GM12878 (cell line): ENCODE results near the gene CYB5D1. TPM values are rescaled to one million over a fixed set of nuclear protein-coding genes. Genes with fewer than 3 reads are reported as not detected.

Experiments used
- ATAC-seq: fragments of 200-7000 bp; cut with Tn5 transposase; 3 replicates; pipeline ENCODE4 v1.9.1; 2020; ENCODE audit warnings: mild to moderate bottlenecking, moderate library complexity
- BruUV-seq: library from RNA; stranded (reverse); fragments of 400-500 nt; replicated peaks from 2 replicates; lab custom pipeline; 2021; lab: Mats Ljungman, UMichigan
- CTCF ChIA-PET: fragments of 300-600 bp; sonication (Branson Sonifier 250); formaldehyde crosslinking; extraction: SDS; loops from one replicate; lab custom pipeline; 2021; ENCODE audit warnings: inconsistent platforms; lab: Yijun Ruan, JAX
- POLR2A ChIA-PET: fragments of 350-600 bp; formaldehyde crosslinking; extraction: SDS; loops from one replicate; lab custom pipeline; 2021; ENCODE audit warnings: inconsistent platforms; lab: Charles Lee
- RAD21 ChIA-PET: fragments of 300-600 bp; sonication (Branson Sonifier 250); formaldehyde crosslinking; loops from one replicate; lab custom pipeline; 2023; ENCODE audit warnings: antibody characterized with exemption; ENCODE audit not compliant: unreplicated experiment; lab: Charles Lee
- SMC1A ChIA-PET: fragments of 300-600 bp; sonication (Branson Sonifier 250); formaldehyde crosslinking; loops from one replicate; lab custom pipeline; 2023; ENCODE audit not compliant: unreplicated experiment, uncharacterized antibody; lab: Charles Lee
- DNase-seq: peaks from one replicate; pipeline ENCODE4 v3.0.0-alpha.2; 2011; ENCODE audit warnings: low read depth, low spot score
- FAIRE-seq: peaks from 3 replicates; lab custom pipeline; 2011; peaks lifted over from hg19 to GRCh38; lab: Jason Lieb, UNC
- H2AFZ ChIP-seq: 2 replicates; pipeline ENCODE4 v1.6.0; 2011; ENCODE audit warnings: low read depth, low read length, control low read depth; ENCODE audit not compliant: control insufficient read depth
- H3K27ac ChIP-seq: 2 replicates; pipeline ENCODE4 v1.5.1; 2011; ENCODE audit warnings: control low read depth; ENCODE audit not compliant: control insufficient read depth, insufficient read depth
- H3K27me3 ChIP-seq, 2 experiments: replicated peaks in 1 of 2; 2 replicates each; pipeline versions ENCODE4 v1.6.0 to v1.6.1; 2011; ENCODE audit warnings: low read length in 1 of 2; ENCODE audit not compliant: control insufficient read depth in 2 of 2, insufficient read depth in 2 of 2
- H3K36me3 ChIP-seq, 2 experiments: 2 replicates each; pipeline ENCODE4 v1.5.1; 2011; ENCODE audit warnings: low read length in 1 of 2; ENCODE audit not compliant: control insufficient read depth in 2 of 2, insufficient read depth in 2 of 2
- H3K4me1 ChIP-seq: 2 replicates; pipeline ENCODE4 v1.6.1; 2011; ENCODE audit warnings: mild to moderate bottlenecking, low read length, moderate library complexity, mixed read lengths; ENCODE audit not compliant: control insufficient read depth, insufficient read depth
- H3K4me2 ChIP-seq: 2 replicates; pipeline ENCODE4 v1.6.0; 2011; ENCODE audit warnings: control low read depth; ENCODE audit not compliant: control insufficient read depth, insufficient read depth
- H3K4me3 ChIP-seq: fragments of 200-600 bp; sonication (generic); 2 replicates; pipeline ENCODE4 v1.5.1; 2016
- H3K79me2 ChIP-seq: 2 replicates; pipeline ENCODE4 v1.6.0; 2011; ENCODE audit warnings: low read length; ENCODE audit not compliant: control insufficient read depth, insufficient read depth
- H3K9ac ChIP-seq: 2 replicates; pipeline ENCODE4 v1.8.0; 2011; ENCODE audit warnings: low read length, control low read depth, mixed read lengths; ENCODE audit not compliant: control insufficient read depth, insufficient read depth
- H3K9me3 ChIP-seq: replicated peaks from 3 replicates; pipeline ENCODE4 v1.5.1; 2011; ENCODE audit warnings: mild to moderate bottlenecking, low read length; ENCODE audit not compliant: control insufficient read depth, insufficient read depth
- H4K20me1 ChIP-seq: 2 replicates; pipeline ENCODE4 v1.6.0; 2011; ENCODE audit not compliant: control insufficient read depth, insufficient read depth
- ELK1 ChIP-seq: IDR thresholded peaks from 2 replicates; pipeline ENCODE4 v1.6.1; 2012; ENCODE audit warnings: low read depth, low read length, improper control_type of control experiment
- HDAC6 ChIP-seq: fragments of 200-600 bp; sonication (generic); IDR thresholded peaks from one replicate; pipeline ENCODE4 v1.8.0; 2017; ENCODE audit warnings: antibody characterized with exemption; ENCODE audit not compliant: unreplicated experiment
- HDGF ChIP-seq: fragments of 450-650 bp; IDR thresholded peaks from 2 replicates; pipeline ENCODE4 v1.6.1; 2016; ENCODE audit warnings: antibody characterized with exemption
- NFIC ChIP-seq: IDR thresholded peaks from 2 replicates; pipeline ENCODE4 v1.6.1; 2012; ENCODE audit warnings: low read depth, mild to moderate bottlenecking, inconsistent platforms, low read length, moderate library complexity
- NR2C2 ChIP-seq: IDR thresholded peaks from 2 replicates; pipeline ENCODE4 v1.6.1; 2011; ENCODE audit warnings: borderline replicate concordance, low read depth; ENCODE audit not compliant: control insufficient read depth, insufficient read length
- SIX5 ChIP-seq: IDR thresholded peaks from 2 replicates; pipeline ENCODE4 v1.6.1; 2011; ENCODE audit warnings: mild to moderate bottlenecking, low read depth, low read length, moderate library complexity; ENCODE audit not compliant: severe bottlenecking
- TAF1 ChIP-seq: IDR thresholded peaks from 2 replicates; pipeline ENCODE4 v1.6.1; 2011; ENCODE audit warnings: mild to moderate bottlenecking, low read depth, low read length, borderline replicate concordance
- YBX1 ChIP-seq: fragments of 450-650 bp; IDR thresholded peaks from 2 replicates; pipeline ENCODE4 v1.6.1; 2016; ENCODE audit warnings: antibody characterized with exemption
- ZNF274 ChIP-seq: IDR thresholded peaks from one replicate; pipeline ENCODE4 v1.8.0; 2011; ENCODE audit not compliant: insufficient read length, insufficient read depth
- WGBS: methylation state at CpG from one replicate; pipeline ENCODE4 v1.1.6; 2016; ENCODE audit warnings: low lambda C conversion rate; ENCODE audit not compliant: insufficient replicate concordance, insufficient coverage; ENCODE audit errors: missing lambda C conversion rate; 5-methylcytosine and 5-hydroxymethylcytosine counted together
- in situ Hi-C: fragments of 300-500 bp; cut with MboI; formaldehyde crosslinking; loops from 9 replicates; pipeline ENCODE4 v1.14.3; 2018; ENCODE audit warnings: mixed read lengths
- intact Hi-C: fragments of 100-400 bp; cut with micrococcal nuclease; formaldehyde crosslinking; loops from one replicate; pipeline ENCODE4 v1.14.2; 2022; ENCODE audit not compliant: unreplicated experiment
- polyA plus RNA-seq, 11 experiments: library from polyadenylated mRNA; depleted of rRNA in 4 of 11; unstranded in 6 of 11; stranded (reverse) in 5 of 11; fragments of >200 nt; fragmentation: Nextera tagmentation in 4 of 11; fragmentation: Illumina TruSeq in 1 of 11; extraction: Ambion mirVana in 4 of 11; extraction: Trizol in 1 of 11; gene quantifications; 1 replicate in 1 of 11; 2 replicates in 10 of 11; pipeline versions ENCODE4 v1.2.1 to v1.2.3, GENCODE V29; 2011 to 2016; ENCODE audit warnings: inconsistent platforms in 2 of 11, missing spikeins in 2 of 11, low read depth in 1 of 11
- small RNA-seq: library from RNA; depleted of rRNA; stranded (forward); fragments of <200 nt; gene quantifications from one replicate; pipeline ENCODE3, GENCODE V24; 2014
- total RNA-seq, 4 experiments: library from RNA; depleted of rRNA in 3 of 4; stranded (reverse); fragments of >200 nt in 3 of 4; fragmentation: Illumina TruSeq in 1 of 4; extraction: Trizol in 1 of 4; gene quantifications; 2 replicates each; pipeline versions ENCODE4 v1.2.1 to v1.2.3, GENCODE V29; 2013 to 2021

Gene CYB5D1
- total and polyA plus RNA-seq, 10 of the 15 experiments (the other 5 are each of a cell fraction or from before 2014, with no cell fraction given) = 1.6 to 8.7 (median 6.4) TPM

GRCh38 chr17:7910711-7911110 lies 52.9 kb downstream of the CYB5D1 start (continued):
- TF ChIP-seq HDAC6 (no peak), ELK1 (no peak)

GRCh38 chr17:7911116-7911515 lies 53.3 kb downstream of the CYB5D1 start:
- ChIA-PET RAD21 (interaction anchor here (6.4 kb wide), 1 partner anchor 79 kb away, joined by 75 read pairs; no protein-coding TSS in a partner anchor), POLR2A (interaction anchor here (0.5 kb wide), 1 partner anchor 190 kb away, joined by 3 read pairs; no protein-coding TSS in a partner anchor), CTCF (interaction anchor here (1.1 to 8.2 kb wide), 7 partner anchors 42 to 168 kb away, joined by 3 to 79 read pairs (median 7); no protein-coding TSS in a partner anchor), SMC1A (interaction anchor here (2.9 to 3.1 kb wide), 2 partner anchors 72 to 78 kb away, joined by 9 to 39 read pairs; no protein-coding TSS in a partner anchor)
- TF ChIP-seq YBX1 (no peak), NR2C2 (no peak), ZNF274 (no peak), SIX5 (no peak), HDGF (no peak), TAF1 (no peak), NFIC (no peak)
- FAIRE-seq (no peak), DNase-seq (no peak), ATAC-seq (no peak)
- no TSS peak for BruUV-seq
- no peak overlapping the region for H3K27ac ChIP-seq
- in situ Hi-C loops (loop anchor here (5.0 kb wide), 2 partner anchors 76 to 131 kb away; no protein-coding TSS in a partner anchor), intact Hi-C loops (no loop called here)
- H3K4me3 ChIP-seq = no peak overlapping the region
- 46% methylated on average over 9 of the region's 9 CpGs for WGBS
- no peak overlapping the region for H3K4me2 ChIP-seq
- no peaks in the 10 kb centered on the region for H3K27me3 ChIP-seq
- no peak overlapping the region for H3K9ac ChIP-seq
- H3K36me3 ChIP-seq = peaks cover 16 to 22% of the 10 kb centered on the region in 2 experiments
- no peaks in the 10 kb centered on the region for H3K9me3 ChIP-seq
- peaks cover 7% of the 10 kb centered on the region for H3K4me1 ChIP-seq
- H4K20me1 ChIP-seq = no peaks in the 10 kb centered on the region
- H2AFZ ChIP-seq = no peak overlapping the region
- no peaks in the 10 kb centered on the region for H3K79me2 ChIP-seq

Small RNA genes within 50 kb of the gene (small RNA-seq; reads per million reads assigned to genes)
- 0.20 reads per million for gene SCARNA21

Other genes starting within 250 kb of the CYB5D1 start
Only the 7 nearest of the 19 such genes appear.
- gene KDM6B, start 23.8 kb upstream of the CYB5D1 start, total RNA-seq (2014; rRNA removed) = 1.2 and 9.8 TPM in 2 replicates
- gene KDM6B, start 23.8 kb upstream of the CYB5D1 start, total RNA-seq (2014; rRNA removed; fragmentation: Illumina TruSeq; extraction: Trizol) = 1.7 and 6.3 TPM in 2 replicates
- gene KDM6B, start 23.8 kb upstream of the CYB5D1 start, total RNA-seq (2021) = 19.7 and 21.4 TPM in 2 replicates
- gene KDM6B, start 23.8 kb upstream of the CYB5D1 start, polyA plus RNA-seq (2011; rRNA removed) = 1.3 and 2.4 TPM in 2 replicates
- 0.92 and 2.1 TPM in 2 replicates for gene KDM6B, start 23.8 kb upstream of the CYB5D1 start, polyA plus RNA-seq (2014; fragmentation: Illumina TruSeq; extraction: Trizol)
- gene KDM6B, start 23.8 kb upstream of the CYB5D1 start, polyA plus RNA-seq (2014; fragmentation: Nextera tagmentation; extraction: Ambion mirVana) = under 1 TPM; 0.05 to 0.07 TPM
- gene KDM6B, start 23.8 kb upstream of the CYB5D1 start, polyA plus RNA-seq (2014; rRNA removed) = 4.4 and 33.5 TPM in 2 replicates
- gene KDM6B, start 23.8 kb upstream of the CYB5D1 start, polyA plus RNA-seq (2016; fragmentation: Nextera tagmentation; extraction: Ambion mirVana) = 1 to 10 TPM in 1 of 2 experiments, under 1 TPM in 1; 0.91 to 1.7 TPM
- 0.16 and 0.62 TPM in 2 replicates for gene TMEM88, start 2.9 kb upstream of the CYB5D1 start, total RNA-seq (2014; rRNA removed)
- gene TMEM88, start 2.9 kb upstream of the CYB5D1 start, total RNA-seq (2014; rRNA removed; fragmentation: Illumina TruSeq; extraction: Trizol) = 0.28 TPM in 1 of 2 replicates, not detected in the other
- 0.69 and 1.1 TPM in 2 replicates for gene TMEM88, start 2.9 kb upstream of the CYB5D1 start, total RNA-seq (2021)
- gene TMEM88, start 2.9 kb upstream of the CYB5D1 start, polyA plus RNA-seq (2011; rRNA removed) = 0.20 TPM in 1 of 2 replicates, not detected in the other
- 0.21 TPM in 1 of 2 replicates, not detected in the other for gene TMEM88, start 2.9 kb upstream of the CYB5D1 start, polyA plus RNA-seq (2014; fragmentation: Illumina TruSeq; extraction: Trizol)
- gene TMEM88, start 2.9 kb upstream of the CYB5D1 start, polyA plus RNA-seq (2014; fragmentation: Nextera tagmentation; extraction: Ambion mirVana) = not detected
- 0.22 and 2.2 TPM in 2 replicates for gene TMEM88, start 2.9 kb upstream of the CYB5D1 start, polyA plus RNA-seq (2014; rRNA removed)
- gene TMEM88, start 2.9 kb upstream of the CYB5D1 start, polyA plus RNA-seq (2016; fragmentation: Nextera tagmentation; extraction: Ambion mirVana) = under 1 TPM in 1 of 2 experiments, not detected in 1; 0.24 TPM
- gene NAA38, start 444 bp upstream of the CYB5D1 start, total RNA-seq (2014; rRNA removed) = 197 and 248 TPM in 2 replicates
- 98.5 and 108 TPM in 2 replicates for gene NAA38, start 444 bp upstream of the CYB5D1 start, total RNA-seq (2014; rRNA removed; fragmentation: Illumina TruSeq; extraction: Trizol)
- gene NAA38, start 444 bp upstream of the CYB5D1 start, total RNA-seq (2021) = 112 and 116 TPM in 2 replicates
- 28.4 and 82.1 TPM in 2 replicates for gene NAA38, start 444 bp upstream of the CYB5D1 start, polyA plus RNA-seq (2011; rRNA removed)
- 2.7 and 31.5 TPM in 2 replicates for gene NAA38, start 444 bp upstream of the CYB5D1 start, polyA plus RNA-seq (2014; fragmentation: Illumina TruSeq; extraction: Trizol)
- 100 to 1,000 TPM; 206 to 231 TPM for gene NAA38, start 444 bp upstream of the CYB5D1 start, polyA plus RNA-seq (2014; fragmentation: Nextera tagmentation; extraction: Ambion mirVana)
- gene NAA38, start 444 bp upstream of the CYB5D1 start, polyA plus RNA-seq (2014; rRNA removed) = 223 and 292 TPM in 2 replicates
- gene NAA38, start 444 bp upstream of the CYB5D1 start, polyA plus RNA-seq (2016; fragmentation: Nextera tagmentation; extraction: Ambion mirVana) = 100 to 1,000 TPM; 323 to 337 TPM
- 53.9 and 58.8 TPM in 2 replicates for gene CHD3, start 30.8 kb downstream of the CYB5D1 start, total RNA-seq (2014; rRNA removed)
- 36.8 and 37.4 TPM in 2 replicates for gene CHD3, start 30.8 kb downstream of the CYB5D1 start, total RNA-seq (2014; rRNA removed; fragmentation: Illumina TruSeq; extraction: Trizol)
- 77.5 and 86.8 TPM in 2 replicates for gene CHD3, start 30.8 kb downstream of the CYB5D1 start, total RNA-seq (2021)
- 32.2 and 40.8 TPM in 2 replicates for gene CHD3, start 30.8 kb downstream of the CYB5D1 start, polyA plus RNA-seq (2011; rRNA removed)
- 53.9 and 56.1 TPM in 2 replicates for gene CHD3, start 30.8 kb downstream of the CYB5D1 start, polyA plus RNA-seq (2014; fragmentation: Illumina TruSeq; extraction: Trizol)
- gene CHD3, start 30.8 kb downstream of the CYB5D1 start, polyA plus RNA-seq (2014; fragmentation: Nextera tagmentation; extraction: Ambion mirVana) = 1 to 10 TPM; 1.4 to 3.3 TPM
- gene CHD3, start 30.8 kb downstream of the CYB5D1 start, polyA plus RNA-seq (2014; rRNA removed) = 55.1 and 69.0 TPM in 2 replicates
- 10 to 100 TPM; 13.2 to 14.4 TPM for gene CHD3, start 30.8 kb downstream of the CYB5D1 start, polyA plus RNA-seq (2016; fragmentation: Nextera tagmentation; extraction: Ambion mirVana)
- 1.0 and 1.3 TPM in 2 replicates for gene RNF227, start 58.3 kb downstream of the CYB5D1 start, total RNA-seq (2014; rRNA removed)
- gene RNF227, start 58.3 kb downstream of the CYB5D1 start, total RNA-seq (2014; rRNA removed; fragmentation: Illumina TruSeq; extraction: Trizol) = 1.0 and 1.3 TPM in 2 replicates
- gene RNF227, start 58.3 kb downstream of the CYB5D1 start, total RNA-seq (2021) = 0.90 and 1.6 TPM in 2 replicates
- 2.8 and 3.5 TPM in 2 replicates for gene RNF227, start 58.3 kb downstream of the CYB5D1 start, polyA plus RNA-seq (2011; rRNA removed)
- 1.1 and 1.5 TPM in 2 replicates for gene RNF227, start 58.3 kb downstream of the CYB5D1 start, polyA plus RNA-seq (2014; fragmentation: Illumina TruSeq; extraction: Trizol)
- under 1 TPM; 0.49 to 0.87 TPM for gene RNF227, start 58.3 kb downstream of the CYB5D1 start, polyA plus RNA-seq (2014; fragmentation: Nextera tagmentation; extraction: Ambion mirVana)
- gene RNF227, start 58.3 kb downstream of the CYB5D1 start, polyA plus RNA-seq (2014; rRNA removed) = 1.7 and 5.0 TPM in 2 replicates
- 1 to 10 TPM; 1.2 to 2.4 TPM for gene RNF227, start 58.3 kb downstream of the CYB5D1 start, polyA plus RNA-seq (2016; fragmentation: Nextera tagmentation; extraction: Ambion mirVana)
- gene KCNAB3, start 71.9 kb downstream of the CYB5D1 start, total RNA-seq (2014; rRNA removed) = 1.9 and 2.3 TPM in 2 replicates
- 1.2 and 1.6 TPM in 2 replicates for gene KCNAB3, start 71.9 kb downstream of the CYB5D1 start, total RNA-seq (2014; rRNA removed; fragmentation: Illumina TruSeq; extraction: Trizol)
- 3.9 and 7.0 TPM in 2 replicates for gene KCNAB3, start 71.9 kb downstream of the CYB5D1 start, total RNA-seq (2021)
- gene KCNAB3, start 71.9 kb downstream of the CYB5D1 start, polyA plus RNA-seq (2011; rRNA removed) = 1.6 and 1.9 TPM in 2 replicates
- 2.0 and 2.6 TPM in 2 replicates for gene KCNAB3, start 71.9 kb downstream of the CYB5D1 start, polyA plus RNA-seq (2014; fragmentation: Illumina TruSeq; extraction: Trizol)
- under 1 TPM; 0.22 to 0.42 TPM for gene KCNAB3, start 71.9 kb downstream of the CYB5D1 start, polyA plus RNA-seq (2014; fragmentation: Nextera tagmentation; extraction: Ambion mirVana)
- gene KCNAB3, start 71.9 kb downstream of the CYB5D1 start, polyA plus RNA-seq (2014; rRNA removed) = 6.3 and 7.9 TPM in 2 replicates
- 1 to 10 TPM; 1.5 to 1.7 TPM for gene KCNAB3, start 71.9 kb downstream of the CYB5D1 start, polyA plus RNA-seq (2016; fragmentation: Nextera tagmentation; extraction: Ambion mirVana)
- 42.3 and 46.4 TPM in 2 replicates for gene TRAPPC1, start 73.9 kb downstream of the CYB5D1 start, total RNA-seq (2014; rRNA removed)
- gene TRAPPC1, start 73.9 kb downstream of the CYB5D1 start, total RNA-seq (2014; rRNA removed; fragmentation: Illumina TruSeq; extraction: Trizol) = 28.7 and 31.3 TPM in 2 replicates
- 173 and 193 TPM in 2 replicates for gene TRAPPC1, start 73.9 kb downstream of the CYB5D1 start, total RNA-seq (2021)
- gene TRAPPC1, start 73.9 kb downstream of the CYB5D1 start, polyA plus RNA-seq (2011; rRNA removed) = 78.6 and 93.1 TPM in 2 replicates
- gene TRAPPC1, start 73.9 kb downstream of the CYB5D1 start, polyA plus RNA-seq (2014; fragmentation: Illumina TruSeq; extraction: Trizol) = 197 and 224 TPM in 2 replicates
- 100 to 1,000 TPM in 1 of 2 experiments, 10 to 100 TPM in 1; 95.5 to 113 TPM for gene TRAPPC1, start 73.9 kb downstream of the CYB5D1 start, polyA plus RNA-seq (2014; fragmentation: Nextera tagmentation; extraction: Ambion mirVana)
- 156 and 166 TPM in 2 replicates for gene TRAPPC1, start 73.9 kb downstream of the CYB5D1 start, polyA plus RNA-seq (2014; rRNA removed)
- 100 to 1,000 TPM; 298 to 306 TPM for gene TRAPPC1, start 73.9 kb downstream of the CYB5D1 start, polyA plus RNA-seq (2016; fragmentation: Nextera tagmentation; extraction: Ambion mirVana)